ENCODE results near the gene ICAM2.

ICAM2 gene

GRCh38 chr17:64040206-64040605, 19.8 kb upstream of the ICAM2 start (continued):
- TF ChIP-seq, protein P1, sequence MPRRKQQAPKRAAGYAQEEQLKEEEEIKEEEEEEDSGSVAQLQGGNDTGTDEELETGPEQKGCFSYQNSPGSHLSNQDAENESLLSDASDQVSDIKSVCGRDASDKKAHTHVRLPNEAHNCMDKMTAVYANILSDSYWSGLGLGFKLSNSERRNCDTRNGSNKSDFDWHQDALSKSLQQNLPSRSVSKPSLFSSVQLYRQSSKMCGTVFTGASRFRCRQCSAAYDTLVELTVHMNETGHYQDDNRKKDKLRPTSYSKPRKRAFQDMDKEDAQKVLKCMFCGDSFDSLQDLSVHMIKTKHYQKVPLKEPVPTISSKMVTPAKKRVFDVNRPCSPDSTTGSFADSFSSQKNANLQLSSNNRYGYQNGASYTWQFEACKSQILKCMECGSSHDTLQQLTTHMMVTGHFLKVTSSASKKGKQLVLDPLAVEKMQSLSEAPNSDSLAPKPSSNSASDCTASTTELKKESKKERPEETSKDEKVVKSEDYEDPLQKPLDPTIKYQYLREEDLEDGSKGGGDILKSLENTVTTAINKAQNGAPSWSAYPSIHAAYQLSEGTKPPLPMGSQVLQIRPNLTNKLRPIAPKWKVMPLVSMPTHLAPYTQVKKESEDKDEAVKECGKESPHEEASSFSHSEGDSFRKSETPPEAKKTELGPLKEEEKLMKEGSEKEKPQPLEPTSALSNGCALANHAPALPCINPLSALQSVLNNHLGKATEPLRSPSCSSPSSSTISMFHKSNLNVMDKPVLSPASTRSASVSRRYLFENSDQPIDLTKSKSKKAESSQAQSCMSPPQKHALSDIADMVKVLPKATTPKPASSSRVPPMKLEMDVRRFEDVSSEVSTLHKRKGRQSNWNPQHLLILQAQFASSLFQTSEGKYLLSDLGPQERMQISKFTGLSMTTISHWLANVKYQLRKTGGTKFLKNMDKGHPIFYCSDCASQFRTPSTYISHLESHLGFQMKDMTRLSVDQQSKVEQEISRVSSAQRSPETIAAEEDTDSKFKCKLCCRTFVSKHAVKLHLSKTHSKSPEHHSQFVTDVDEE (CRISPR knock-in tag; IDR thresholded peaks at IDR 0.05), result no peak
- no peak for TF ChIP-seq GLIS3 (CRISPR knock-in tag; IDR thresholded peaks at IDR 0.05)
- TF ChIP-seq ZNF565 (CRISPR knock-in tag; conservative IDR thresholded peaks at IDR 0.05; ENCODE audit: low read depth), result no peak
- no peak for TF ChIP-seq RARB (CRISPR knock-in tag; IDR thresholded peaks at IDR 0.05)
- no peak for TF ChIP-seq ZFP3 (CRISPR knock-in tag; IDR thresholded peaks at IDR 0.05)
- TF ChIP-seq, protein P2, sequence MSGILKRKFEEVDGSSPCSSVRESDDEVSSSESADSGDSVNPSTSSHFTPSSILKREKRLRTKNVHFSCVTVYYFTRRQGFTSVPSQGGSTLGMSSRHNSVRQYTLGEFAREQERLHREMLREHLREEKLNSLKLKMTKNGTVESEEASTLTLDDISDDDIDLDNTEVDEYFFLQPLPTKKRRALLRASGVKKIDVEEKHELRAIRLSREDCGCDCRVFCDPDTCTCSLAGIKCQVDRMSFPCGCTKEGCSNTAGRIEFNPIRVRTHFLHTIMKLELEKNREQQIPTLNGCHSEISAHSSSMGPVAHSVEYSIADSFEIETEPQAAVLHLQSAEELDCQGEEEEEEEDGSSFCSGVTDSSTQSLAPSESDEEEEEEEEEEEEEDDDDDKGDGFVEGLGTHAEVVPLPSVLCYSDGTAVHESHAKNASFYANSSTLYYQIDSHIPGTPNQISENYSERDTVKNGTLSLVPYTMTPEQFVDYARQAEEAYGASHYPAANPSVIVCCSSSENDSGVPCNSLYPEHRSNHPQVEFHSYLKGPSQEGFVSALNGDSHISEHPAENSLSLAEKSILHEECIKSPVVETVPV (CRISPR knock-in tag; IDR thresholded peaks at IDR 0.05), result no peak
- TF ChIP-seq BACH2 (CRISPR knock-in tag; IDR thresholded peaks at IDR 0.05; ENCODE audit: borderline replicate concordance), result no peak
- TF ChIP-seq ZC3H10 (CRISPR knock-in tag; IDR thresholded peaks at IDR 0.05), result no peak

DNA sequence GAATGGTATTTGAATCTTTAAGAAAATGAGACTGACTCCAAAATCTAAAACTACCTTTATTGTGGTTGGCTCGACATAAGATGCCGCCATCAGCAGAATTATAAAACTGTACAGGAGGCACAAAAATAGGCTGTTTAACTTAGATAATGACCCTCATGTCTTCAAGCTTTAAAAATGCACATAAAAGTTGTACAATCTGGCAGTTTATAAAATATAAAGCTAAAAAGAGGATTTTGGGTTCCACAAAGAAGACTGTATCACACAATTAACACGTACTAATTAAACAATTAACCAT, 18.6 kb upstream of the ICAM2 start:
- no peak for TF ChIP-seq SNAI2 (CRISPR knock-in tag; IDR thresholded peaks at IDR 0.05)
- TF ChIP-seq, protein P2 (CRISPR knock-in tag; IDR thresholded peaks at IDR 0.05), result no peak
- no peak for TF ChIP-seq PPARA (CRISPR knock-in tag; IDR thresholded peaks at IDR 0.05; ENCODE audit: borderline replicate concordance)
- TF ChIP-seq RARB (CRISPR knock-in tag; IDR thresholded peaks at IDR 0.05), result no peak
- no peak for TF ChIP-seq CREB5 (CRISPR knock-in tag; IDR thresholded peaks at IDR 0.05; ENCODE audit: low read depth)
- TF ChIP-seq ZFP30 (CRISPR knock-in tag; IDR thresholded peaks at IDR 0.05), result no peak
- TF ChIP-seq ESRRG (CRISPR knock-in tag; IDR thresholded peaks at IDR 0.05), result no peak
- TF ChIP-seq ZFP3 (CRISPR knock-in tag; IDR thresholded peaks at IDR 0.05), result no peak
- no peak for TF ChIP-seq TOX (CRISPR knock-in tag; IDR thresholded peaks at IDR 0.05; ENCODE audit: borderline replicate concordance)
- TF ChIP-seq ISL1 (CRISPR knock-in tag; IDR thresholded peaks at IDR 0.05), result no peak
- TF ChIP-seq TCF4 (CRISPR knock-in tag; IDR thresholded peaks at IDR 0.05; ENCODE audit: borderline replicate concordance), result no peak
- TF ChIP-seq GLIS3 (CRISPR knock-in tag; IDR thresholded peaks at IDR 0.05), result no peak
- TF ChIP-seq OSR1 (CRISPR knock-in tag; IDR thresholded peaks at IDR 0.05), result no peak
- TF ChIP-seq ZC3H10 (CRISPR knock-in tag; IDR thresholded peaks at IDR 0.05), result no peak
- TF ChIP-seq ZNF70 (CRISPR knock-in tag; IDR thresholded peaks at IDR 0.05), result no peak
- no peak for TF ChIP-seq ARNTL (CRISPR knock-in tag; IDR thresholded peaks at IDR 0.05; ENCODE audit: borderline replicate concordance, low read depth)
- no peak for TF ChIP-seq ZNF8 (CRISPR knock-in tag; IDR thresholded peaks at IDR 0.05)
- ATAC-seq, result no peak

- ATAC-seq, result no peak
- TF ChIP-seq, protein P1 (CRISPR knock-in tag; IDR thresholded peaks at IDR 0.05), result no peak
- TF ChIP-seq ZNF565 (CRISPR knock-in tag; conservative IDR thresholded peaks at IDR 0.05; ENCODE audit: low read depth) (no peak), BACH2 (CRISPR knock-in tag; IDR thresholded peaks at IDR 0.05; ENCODE audit: borderline replicate concordance) (no peak), ISL1 (CRISPR knock-in tag; IDR thresholded peaks at IDR 0.05) (no peak), RARB (CRISPR knock-in tag; IDR thresholded peaks at IDR 0.05) (no peak), ZC3H10 (CRISPR knock-in tag; IDR thresholded peaks at IDR 0.05) (no peak), CREB5 (CRISPR knock-in tag; IDR thresholded peaks at IDR 0.05; ENCODE audit: low read depth) (no peak), ZFP30 (CRISPR knock-in tag; IDR thresholded peaks at IDR 0.05) (no peak), TCF4 (CRISPR knock-in tag; IDR thresholded peaks at IDR 0.05; ENCODE audit: borderline replicate concordance) (no peak)
- TF ChIP-seq, protein P3, sequence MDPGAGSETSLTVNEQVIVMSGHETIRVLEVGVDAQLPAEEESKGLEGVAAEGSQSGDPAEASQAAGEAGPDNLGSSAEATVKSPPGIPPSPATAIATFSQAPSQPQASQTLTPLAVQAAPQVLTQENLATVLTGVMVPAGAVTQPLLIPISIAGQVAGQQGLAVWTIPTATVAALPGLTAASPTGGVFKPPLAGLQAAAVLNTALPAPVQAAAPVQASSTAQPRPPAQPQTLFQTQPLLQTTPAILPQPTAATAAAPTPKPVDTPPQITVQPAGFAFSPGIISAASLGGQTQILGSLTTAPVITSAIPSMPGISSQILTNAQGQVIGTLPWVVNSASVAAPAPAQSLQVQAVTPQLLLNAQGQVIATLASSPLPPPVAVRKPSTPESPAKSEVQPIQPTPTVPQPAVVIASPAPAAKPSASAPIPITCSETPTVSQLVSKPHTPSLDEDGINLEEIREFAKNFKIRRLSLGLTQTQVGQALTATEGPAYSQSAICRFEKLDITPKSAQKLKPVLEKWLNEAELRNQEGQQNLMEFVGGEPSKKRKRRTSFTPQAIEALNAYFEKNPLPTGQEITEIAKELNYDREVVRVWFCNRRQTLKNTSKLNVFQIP (CRISPR knock-in tag; IDR thresholded peaks at IDR 0.05; ENCODE audit: borderline replicate concordance, low read depth), result no peak
- TF ChIP-seq, protein P2 (CRISPR knock-in tag; IDR thresholded peaks at IDR 0.05), result no peak
Observed at GRCh38 chr17:64038331-64039105, 18.1 kb upstream of the ICAM2 start.

All from SK-N-SH treated with all-trans-retinoic acid at 6 μM for 48 hours (cell line).